Activated CD4-positive, alpha-beta T cell treated with anti-CD3 and anti-CD28 coated beads for 4 hours (primary cell): ENCODE results near the gene TRIM62.

Experiments used
- DNase-seq, 2 donors: peaks; one replicate each; pipeline ENCODE4 v3.0.0-alpha.2; 2020

The TRIM62 gene

DNA sequence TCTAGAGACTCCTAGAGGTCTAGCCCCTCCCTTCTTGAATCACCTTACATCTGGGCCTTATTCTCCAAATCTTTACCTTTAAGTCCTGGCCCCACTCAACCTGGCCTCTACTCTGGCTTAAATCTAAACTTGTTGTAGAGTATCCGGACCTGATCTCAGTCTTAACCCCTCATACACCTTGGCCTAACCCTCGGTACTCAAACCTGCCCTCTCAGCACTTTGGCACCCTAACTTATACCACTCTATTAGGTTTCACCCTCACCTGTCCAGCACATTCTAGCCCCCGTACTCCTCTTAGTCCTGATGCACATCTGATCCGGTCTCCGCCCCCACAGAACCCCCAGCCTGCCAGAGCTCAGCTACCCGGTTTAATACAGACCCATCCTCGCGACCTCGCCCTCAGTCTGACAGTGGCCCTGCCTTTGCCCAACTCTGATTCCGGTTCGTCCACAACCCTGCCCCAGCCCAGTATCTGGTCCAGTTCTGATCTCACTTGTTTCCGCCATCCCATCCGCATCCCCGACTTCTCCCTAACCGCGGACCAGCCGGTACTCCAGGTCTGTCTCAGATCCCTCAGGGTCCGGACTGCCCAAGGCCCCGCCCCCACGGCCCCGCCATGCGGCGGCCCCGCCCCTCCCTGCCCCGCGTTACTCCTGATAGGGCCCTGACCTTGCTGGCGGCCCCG, 1.5 kb downstream of the TRIM62 start:
- DNase-seq = no peak

DNA sequence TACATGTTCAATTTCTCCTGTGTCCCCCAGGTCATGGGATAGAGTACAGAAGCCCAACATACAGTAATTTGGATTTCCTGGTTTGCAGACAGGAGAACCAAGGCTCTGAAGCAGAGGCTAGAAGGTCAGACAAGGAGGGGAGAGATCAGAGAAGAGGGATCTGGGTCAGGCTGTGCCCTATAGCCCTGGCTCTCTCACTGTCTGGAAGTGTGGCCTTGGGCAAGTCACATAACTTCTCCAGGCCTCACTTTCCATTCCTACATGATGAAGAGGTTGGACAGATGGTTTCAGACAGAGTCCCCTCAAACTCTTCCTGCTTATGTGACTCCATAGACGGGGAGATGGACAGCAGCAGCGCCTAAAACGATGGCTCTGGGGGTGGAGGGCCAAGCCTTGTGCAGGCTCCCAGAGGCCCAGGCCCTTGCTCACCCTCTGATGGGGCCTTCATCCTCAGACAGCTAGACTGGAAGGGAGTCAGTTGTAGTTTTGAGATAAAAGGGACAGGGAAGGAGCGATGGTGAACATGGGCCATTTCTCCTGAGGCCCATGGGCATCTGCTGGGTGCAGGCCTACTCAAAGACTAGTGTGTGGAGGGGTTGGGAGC, 2.9 kb downstream of the TRIM62 start:
- no peak for DNase-seq

DNA sequence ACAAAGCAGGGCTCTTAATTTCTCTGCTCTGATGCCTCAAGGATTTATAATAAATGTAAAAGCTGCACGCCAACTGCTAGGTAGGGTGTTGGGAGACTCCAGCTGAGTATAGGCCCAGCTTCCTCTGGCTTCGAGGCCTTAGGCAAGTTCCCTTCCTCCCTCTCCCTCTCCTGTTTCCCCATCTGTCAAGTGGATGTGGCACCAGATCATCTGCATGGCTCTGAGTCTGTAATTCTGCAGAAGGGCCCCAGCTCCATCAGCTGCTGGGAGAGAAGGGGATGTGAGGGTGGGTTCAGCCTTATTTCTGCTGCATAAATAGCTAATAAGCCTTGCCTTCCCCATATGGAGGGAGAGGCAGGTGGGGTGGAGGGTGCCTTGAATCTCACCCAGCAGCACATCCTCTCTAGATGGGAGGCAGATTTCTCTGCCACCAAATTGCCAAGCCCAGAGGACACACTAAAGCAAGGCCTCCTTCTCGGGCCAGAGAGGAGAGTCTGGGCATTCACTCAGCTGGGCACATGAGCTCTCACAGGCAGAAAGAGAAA, 3.8 kb downstream of the TRIM62 start:
- no peak for DNase-seq

DNA sequence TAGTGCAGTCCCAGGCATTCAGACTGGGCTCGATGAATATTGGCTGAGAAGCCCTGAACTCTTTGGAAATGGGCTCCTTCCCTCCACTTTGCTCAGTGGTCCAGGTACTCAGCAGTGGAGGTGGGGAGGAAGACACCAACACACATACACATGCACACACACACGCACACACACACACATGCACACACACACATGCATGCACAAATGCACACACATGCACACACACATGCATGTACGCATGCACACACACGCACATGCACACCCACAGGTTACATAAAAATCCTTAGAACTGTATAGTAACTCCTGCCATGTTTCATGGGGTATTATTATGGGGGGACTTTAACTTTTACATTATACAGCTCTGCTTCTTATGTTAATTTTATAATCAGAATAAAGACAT, 5.0 kb downstream of the TRIM62 start:
- DNase-seq = no peak

DNA sequence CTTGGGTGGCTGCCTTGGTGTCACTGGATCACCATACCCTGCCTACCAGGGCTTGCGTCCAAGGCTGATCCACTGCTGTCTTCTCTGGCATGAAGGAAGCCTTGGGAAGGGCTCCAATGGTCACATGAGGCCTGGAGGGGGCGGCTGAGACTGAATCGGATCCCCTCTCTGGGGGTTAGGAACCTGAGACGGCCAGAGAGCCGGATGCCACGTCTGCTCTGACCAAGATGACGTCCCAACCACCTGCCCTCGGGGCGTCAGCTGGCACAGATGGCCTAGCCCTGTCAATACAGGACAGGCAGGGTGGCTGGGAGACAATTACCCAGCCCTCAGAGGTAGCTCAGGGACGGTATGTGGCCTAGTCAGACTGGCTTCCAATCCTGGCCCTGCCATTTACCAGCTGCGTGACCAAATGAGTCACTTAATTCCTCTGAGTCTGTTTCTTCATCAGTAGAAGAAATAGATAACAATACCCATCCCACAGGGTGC, 5.4 kb downstream of the TRIM62 start:
- no peak for DNase-seq

DNA sequence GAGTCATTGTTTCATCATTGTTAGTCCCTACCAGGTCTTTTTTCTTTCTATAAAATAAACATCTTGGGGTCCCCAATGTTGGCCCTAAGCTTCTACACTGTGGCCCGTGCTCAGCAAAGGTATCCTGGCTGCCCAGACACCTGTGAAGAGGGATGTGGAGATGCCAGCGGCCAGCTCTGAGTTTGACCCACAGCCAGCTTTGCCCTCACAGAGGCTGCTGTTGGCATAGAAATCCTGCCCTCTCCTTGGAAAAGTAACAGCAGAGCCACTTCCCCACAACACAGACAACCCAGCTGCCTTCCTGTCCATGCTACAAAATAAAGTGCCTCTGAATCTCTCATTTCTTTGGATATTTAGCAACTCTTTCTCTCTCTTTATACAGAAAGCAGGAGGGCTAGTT, 6.0 kb downstream of the TRIM62 start:
- no peak for DNase-seq

DNA sequence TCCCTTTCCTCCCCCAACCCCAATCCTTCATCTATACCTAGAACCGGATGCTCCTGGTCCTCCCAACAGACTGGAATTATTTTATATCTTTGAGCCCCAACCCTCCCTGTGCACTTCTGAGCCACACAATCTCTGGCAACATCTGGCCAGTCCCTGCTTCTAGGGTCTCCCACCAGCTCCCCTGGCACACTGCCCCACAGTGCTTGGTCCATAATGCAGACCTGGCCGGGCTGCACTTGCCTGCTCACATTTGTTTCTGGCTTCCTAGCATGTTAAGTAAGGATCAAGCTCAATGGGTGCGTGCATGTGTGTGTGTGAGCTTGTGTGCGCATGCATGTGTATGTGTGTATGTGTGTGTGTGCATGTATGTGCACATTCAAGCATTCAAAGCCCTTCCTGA, 8.8 kb downstream of the TRIM62 start:
- DNase-seq = no peak

DNA sequence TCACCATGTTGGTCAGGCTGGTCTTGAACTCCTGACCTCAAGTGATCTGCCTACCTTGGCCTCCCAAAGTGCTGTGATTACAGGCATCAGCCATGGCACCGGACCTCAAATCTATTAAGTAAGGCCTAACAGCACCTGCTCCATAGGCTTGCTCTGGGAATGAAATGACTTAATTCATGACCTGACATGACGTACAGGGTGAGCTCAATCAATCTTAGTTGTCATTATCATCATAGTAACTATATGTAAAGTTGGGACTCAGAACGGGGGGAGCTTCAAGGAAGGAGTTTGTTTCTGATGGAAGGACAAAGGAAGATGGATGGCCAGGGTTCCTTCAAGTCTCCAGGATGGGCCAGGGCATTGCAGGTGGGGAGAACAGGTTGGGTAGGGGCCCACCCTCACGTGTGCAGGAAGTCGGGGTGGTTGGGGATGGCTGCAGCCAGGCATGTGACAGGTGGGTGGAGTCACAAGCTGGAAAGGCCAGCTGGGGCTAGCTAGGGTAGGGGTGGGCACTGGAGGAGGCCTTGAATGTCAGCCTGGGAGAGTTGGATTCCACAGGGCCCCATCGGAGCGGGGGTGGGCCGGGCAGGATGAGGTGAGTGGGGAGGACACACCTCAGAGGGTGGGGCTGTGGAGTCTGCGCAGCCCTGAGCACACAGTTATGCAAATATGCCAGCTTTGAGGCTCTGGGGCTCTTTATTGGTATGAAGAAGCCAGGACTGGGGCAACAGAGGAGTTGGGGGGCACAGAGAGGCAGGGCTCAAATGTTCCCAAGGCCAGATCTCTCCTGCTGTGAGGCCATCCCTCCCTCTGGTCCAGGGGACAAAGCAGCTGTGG, 9.6 kb downstream of the TRIM62 start:
- DNase-seq = no peak

DNA sequence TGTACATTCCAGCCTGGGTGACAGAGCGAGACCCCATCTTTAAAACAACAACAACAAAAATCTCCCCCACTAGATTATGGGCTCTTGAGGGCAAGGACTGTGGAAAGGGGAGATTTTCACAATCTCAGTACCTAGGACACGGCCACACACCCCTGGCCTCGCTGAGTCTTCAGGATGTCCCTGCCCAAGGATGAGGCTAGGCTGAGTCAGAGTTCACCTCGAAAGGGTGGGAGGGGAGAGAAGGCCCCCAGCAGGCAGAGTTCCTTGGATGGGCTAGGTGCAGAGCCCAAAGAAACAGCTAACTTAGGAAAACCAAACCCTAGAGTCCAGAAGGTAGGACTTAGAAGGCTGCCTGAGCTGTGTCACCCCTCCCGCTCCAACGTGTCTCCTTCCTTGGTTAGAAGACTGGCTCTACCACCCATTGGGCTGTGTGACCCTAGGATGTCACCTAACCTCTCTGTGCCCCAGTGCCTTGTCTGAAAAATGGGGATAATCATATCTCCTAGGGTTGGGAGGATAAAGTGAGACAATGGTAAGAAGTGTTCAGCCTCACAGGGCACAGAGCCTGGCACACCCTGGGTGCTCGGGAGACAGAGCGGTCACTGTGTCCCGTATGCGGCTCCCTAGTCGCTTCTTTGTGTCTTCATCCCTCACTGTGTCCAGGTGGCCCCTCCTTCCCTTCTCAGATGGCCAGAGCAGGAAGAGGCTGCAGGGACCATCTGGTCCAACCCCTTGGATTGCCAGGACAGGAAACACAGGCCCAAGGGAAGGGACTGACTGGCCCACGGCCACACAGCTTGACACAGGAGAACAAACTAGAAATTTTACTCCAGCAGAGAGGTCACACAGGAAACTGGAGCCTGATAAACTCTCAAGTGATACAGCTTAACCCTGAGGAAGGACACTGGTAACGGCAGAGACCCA, 11.2 kb downstream of the TRIM62 start:
- DNase-seq = no peak

DNA sequence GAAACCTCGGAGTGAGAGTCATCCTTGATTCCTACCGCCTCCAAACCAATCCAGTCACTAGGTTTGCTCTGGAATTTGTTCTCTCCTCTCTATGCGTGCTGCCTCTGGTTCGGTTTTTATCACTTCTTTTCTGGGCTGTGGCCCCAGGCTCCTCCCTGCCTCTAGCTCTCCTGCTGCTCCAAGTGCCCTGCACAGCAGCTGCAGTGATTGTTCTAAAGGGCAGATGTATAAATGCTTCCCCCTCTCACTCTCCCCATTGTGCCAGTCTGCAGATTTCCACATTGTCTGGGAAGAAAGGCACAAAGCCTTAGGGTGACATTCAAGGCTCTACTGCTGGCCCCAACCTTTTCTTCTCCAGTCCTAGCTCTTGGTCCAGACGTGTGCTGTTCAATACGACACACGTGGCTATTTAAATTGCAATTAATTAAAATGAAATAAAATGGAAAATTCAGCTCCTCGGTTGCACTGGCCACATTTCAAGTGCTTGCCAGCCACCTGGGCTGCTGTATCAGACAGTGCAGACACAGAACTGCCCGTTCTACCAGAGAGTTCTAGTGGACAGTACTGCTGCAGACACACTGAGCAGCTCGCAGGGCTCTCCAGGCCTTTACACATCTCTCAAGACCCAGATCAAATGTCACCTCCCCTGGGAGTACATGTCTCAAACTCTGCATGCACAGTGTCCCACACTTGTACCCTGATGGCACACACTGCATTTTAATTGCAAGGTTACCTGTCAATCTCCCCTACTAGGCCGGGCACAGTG, 12.4 kb downstream of the TRIM62 start:
- DNase-seq = no peak

DNA sequence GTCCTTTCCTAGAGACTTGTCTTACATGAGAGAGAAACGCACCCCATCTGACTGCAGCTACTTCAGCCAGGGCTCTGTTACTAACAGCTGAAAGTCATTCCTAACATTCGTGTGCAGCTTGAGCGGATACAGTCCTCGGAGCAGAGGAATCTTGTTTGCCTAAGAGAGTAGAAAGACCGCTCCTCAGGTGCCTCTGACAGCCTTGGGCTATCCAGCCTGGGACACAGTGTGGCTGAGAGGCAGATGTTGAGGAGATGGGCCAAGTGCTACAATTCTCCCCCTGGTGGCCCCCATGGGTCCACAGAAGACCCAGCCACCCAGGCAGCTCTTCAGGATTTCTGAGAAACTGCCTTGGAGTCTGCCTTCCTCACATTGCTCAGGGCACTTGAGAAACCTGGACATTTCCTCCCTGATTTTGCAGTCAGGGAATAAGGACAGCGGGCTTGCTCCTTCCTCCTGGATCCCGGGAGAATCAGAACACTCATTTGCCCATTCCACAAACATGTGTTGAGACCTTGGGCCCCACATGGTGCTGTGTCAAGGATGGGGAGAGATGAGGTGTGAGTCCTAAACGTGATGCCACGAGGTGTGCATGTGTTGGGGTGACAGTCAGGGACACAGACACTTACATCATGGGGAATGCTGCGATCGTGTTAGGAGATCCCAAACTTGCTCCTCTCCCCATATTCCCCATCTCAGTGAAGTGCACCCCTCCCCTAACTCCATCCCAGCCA, 13.1 kb downstream of the TRIM62 start:
- DNase-seq = no peak

DNA sequence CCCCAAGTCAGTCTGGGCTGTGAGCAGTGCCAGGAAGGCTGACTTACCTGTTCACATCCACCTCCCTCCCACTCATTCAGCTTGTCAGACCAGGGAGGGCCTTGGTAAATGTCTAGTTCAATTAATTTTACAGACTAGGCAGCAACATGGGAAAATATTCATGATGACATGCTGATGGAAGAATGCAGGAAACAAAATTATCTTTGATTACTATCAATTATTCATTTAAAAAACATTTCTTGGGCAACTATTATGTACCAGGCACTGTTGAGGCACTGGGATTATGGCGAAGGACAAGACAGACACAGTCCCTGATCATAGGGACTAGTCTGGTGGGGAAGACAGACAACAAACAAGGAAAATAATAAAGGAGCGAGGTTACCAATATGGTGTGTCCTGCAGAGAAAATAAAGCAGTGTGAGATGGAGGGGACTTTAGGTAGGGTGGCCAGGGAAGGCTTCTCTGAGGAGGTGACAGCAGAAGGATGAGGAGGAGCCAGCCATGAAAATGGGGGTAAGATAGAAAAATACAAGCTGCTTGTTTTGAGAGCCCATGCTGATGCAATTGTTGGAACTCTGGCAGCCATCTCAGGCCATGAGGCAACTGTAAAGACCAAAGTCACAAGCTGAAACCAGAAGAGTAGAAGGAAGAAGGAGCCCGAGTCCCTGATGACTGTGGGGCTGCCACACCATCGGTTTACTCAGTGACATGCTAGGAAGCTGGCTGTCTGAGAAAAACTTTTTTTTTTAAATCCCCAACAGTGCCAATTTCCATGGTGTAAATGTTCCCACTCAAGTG, 14.0 kb downstream of the TRIM62 start:
- DNase-seq = no peak

DNA sequence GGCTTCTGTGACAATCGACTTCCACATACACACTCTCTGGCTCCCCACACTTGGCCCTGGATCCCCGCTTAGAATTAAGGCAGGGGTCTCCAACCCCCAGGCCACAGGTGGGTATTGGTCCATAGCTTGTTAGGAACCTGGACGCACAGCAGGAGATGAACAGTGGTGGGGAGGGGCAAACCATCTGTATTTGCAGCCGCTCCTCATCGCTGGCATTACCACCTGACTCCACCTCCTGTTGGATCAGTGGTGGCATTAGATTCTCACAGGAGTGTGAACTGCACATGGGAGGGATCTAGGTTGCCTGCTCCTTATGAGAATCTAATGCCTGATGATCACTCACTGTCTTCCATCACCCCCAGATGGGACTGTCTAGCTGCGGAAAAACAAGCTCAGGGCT, 16.0 kb downstream of the TRIM62 start:
- no peak for DNase-seq

DNA sequence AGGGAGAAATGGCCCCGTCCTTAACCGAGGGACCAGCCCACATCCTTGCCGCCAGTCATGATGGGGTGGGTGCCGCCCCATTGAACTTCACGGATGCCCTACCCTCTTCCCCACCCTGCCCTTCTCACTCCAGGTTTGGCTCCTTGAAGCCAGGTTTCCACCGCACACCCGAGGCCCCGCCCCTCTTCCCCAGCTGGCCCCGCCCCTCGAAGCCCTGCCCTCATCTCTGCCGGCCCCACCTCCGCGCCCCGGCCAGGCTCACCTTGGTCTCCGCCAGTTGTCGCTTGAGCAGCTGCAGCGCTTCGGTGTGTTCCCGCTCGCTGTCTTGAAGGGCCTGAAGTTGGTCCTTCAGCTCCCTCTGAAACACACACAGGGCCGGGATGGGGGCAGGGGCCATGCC, 16.6 kb downstream of the TRIM62 start:
- DNase-seq = no peak

DNA sequence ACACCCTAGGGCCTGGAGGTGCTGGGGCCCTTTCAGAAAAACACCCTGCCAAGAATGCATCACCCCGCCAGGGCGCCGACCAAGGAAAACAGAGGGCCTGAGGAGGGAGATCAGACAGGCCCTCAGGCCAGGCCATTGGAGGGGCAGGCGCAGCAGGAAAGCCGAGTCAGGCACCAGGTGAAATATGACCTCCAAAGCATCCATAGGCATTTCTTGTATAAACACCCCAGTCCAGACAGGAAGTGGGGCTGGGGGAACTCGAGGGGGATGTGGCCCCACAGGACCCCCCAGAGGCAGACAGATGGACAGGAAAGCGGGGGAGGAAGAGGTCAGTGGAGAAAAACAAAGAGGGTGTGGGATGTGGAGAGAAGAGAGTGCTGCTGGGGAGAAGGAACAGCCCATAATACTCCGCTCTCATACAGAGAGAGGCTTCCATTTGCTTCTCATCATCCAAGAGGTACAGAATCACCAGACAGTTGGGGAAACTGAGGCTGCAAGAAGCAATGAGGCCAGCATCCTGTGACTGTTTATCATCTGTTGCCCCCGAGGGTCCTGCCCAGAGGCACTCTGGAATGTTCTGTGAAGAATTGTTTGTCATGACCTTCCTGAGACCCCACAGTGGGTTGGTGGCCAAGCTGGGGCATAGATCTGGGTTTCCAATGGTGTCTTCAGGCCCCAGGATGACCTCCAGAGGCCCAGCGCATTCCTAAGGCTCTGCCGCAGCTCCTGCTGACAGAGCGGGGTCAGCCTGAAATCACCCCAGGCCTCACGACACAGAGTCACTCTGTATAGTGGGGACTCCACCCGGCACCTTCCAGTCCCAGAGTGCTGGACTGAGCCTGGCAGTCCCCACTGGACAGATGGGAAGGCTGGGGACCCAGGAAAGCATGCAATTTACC, 18.0 kb downstream of the TRIM62 start:
- no peak for DNase-seq

DNA sequence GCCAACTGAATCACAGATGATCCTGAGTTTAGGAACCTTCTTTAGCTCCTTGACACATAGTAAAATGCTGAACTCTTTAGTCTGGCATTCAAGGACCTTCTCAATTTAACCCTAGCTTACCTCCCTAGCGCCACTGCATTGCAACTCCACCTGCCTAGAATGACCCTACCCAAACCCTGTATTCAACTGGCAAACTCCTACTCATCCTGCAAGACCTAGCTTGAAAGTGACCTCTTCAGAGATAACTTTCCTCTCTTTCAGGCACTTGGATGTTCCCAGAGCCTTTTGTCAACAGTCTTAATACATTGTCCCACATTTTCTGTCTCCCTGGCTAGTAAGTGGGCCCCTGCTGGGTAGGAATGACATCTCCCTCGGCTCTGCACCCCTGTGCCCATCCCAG, 19.7 kb downstream of the TRIM62 start:
- no peak for DNase-seq

DNA sequence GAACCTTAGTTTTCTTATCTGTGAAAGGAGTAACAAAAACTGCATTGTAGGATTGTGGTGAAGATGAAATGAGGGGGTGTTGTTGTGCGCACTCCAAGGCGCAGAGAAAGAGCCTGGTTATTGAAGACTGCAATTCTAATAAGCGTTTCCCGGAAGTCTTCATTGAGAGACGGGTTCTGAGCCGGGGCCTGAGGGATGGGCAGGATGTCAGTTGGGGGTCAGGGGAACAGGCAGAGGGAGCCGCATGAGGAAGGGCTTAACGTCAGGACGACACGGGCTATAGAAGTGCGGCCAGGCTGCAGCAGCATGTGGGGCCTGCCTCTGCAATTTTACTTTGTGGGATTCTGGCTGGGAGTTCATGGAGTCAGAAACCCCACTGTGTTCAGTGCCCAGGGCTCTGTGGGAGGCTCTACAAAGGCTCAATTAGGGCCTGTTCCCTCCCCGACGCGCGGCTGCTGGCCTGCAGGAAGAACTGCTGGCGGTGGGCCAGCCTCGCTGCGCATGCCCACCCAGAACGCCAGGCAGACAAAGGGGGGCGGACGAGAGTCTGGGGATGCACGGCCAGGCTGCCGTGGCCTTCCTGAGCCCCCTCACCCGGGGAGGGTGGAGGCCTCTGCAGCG, 20.7 kb downstream of the TRIM62 start:
- no peak for DNase-seq

DNA sequence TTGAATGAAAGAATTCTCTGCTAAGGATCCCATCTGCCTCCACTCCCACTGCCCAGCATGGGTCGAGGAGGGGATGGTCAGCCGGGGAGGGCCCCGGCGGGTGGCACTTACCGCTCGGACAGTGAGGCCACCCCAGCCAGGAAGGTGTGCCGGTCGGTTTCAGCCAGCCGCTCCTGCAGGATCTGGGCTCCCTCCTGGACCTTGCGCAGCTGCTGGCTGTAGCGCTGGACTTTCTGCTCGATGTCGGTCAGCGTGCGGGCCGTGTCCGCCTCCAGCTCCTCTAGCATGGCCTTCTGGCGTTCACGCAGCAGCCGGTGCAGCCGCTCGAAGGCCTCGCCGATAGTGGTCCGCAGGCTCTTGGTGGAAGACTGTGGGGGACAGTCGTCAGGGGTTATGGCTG, 22.3 kb downstream of the TRIM62 start:
- no peak for DNase-seq

DNA sequence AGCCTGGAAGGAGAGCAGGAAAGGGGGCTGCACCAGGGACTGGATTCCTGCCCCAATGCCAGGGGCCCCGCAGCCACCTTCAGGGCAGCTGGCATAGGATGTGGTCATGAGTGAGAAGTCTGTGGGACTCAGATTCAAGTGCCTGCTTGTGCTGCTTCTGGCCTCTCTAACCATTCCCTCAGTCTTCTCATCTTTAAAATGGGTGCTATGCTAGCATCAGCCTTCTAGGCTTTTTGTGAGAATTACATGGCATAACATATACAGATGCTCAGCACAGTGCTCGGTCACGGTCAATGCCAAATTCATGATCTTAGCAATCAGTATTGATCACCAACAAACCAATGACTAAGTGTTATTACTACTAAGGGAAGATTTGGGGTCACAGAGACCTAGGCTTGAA, 23.5 kb downstream of the TRIM62 start:
- DNase-seq = no peak
